Activated T-cell treated with anti-CD3 and anti-CD28 coated beads for 48 hours (primary cell): ENCODE measurements around the gene CLEC2L.

ENCODE experiments used
- DNase-seq: peaks from one replicate; pipeline ENCODE4 v3.0.0-alpha.2; 2020; ENCODE audit warnings: low read depth

The CLEC2L gene

DNA sequence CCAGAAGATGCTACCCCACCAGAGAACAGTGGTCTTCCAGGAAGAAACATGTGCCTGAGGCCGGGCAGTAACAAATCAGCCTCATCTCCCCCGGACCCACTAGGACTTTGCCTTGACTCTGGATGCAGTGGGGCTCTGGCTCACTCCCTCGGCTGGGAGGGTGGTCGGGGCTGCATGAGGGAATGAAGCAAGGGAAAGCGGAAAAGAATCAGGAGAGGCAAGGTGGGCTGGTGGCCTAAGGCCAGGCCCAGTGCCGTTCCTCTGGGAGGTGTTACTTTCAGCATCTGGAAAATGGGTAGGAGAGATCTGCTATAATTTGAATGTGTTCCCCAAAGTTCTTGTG lies 51.8 kb downstream of the CLEC2L start:
- no peak for DNase-seq

DNA sequence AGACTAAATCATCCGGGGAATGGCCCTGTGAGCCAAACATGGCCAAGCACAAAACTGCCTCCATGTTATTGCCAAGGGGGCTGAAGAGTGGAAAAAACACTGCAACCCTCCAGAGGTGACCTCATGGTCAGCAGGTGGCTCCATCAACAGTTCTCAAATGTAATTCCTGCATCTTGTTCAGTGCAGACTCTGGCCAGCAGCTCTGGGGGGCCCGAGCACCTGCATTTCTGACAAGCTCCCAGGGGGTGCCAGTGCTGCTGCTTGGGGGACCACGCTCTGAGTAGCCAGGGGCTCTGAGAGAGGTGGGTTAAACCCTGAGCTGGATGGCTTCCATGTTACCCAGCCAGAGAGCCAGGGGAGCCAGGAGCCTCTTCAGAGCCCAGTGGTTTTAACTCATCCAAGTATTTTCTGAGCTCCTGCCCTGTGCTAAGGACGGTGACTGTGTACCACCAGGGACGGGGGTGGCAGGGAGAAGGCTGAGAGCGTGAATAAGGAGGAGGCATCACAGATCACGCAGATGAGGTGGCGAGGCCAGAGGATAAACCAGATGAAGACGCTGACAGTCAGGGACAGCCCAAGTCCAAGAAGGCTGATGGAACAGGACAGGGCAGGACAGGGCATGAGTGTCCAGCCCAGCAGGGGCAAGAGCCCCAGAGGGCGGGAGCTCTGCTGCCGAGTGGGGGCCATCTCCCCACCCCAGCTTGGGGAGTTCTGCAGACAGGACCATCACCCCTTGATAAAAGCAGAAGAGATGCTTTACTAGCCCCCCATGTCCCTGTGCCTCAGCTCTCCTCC lies 52.9 kb downstream of the CLEC2L start:
- no peak for DNase-seq

- no peak for DNase-seq
Measured at GRCh38 chr7:139580435-139580834, 57.0 kb downstream of the CLEC2L start.

- DNase-seq = no peak
Measured at GRCh38 chr7:139582130-139582650, 58.7 kb downstream of the CLEC2L start.

DNA sequence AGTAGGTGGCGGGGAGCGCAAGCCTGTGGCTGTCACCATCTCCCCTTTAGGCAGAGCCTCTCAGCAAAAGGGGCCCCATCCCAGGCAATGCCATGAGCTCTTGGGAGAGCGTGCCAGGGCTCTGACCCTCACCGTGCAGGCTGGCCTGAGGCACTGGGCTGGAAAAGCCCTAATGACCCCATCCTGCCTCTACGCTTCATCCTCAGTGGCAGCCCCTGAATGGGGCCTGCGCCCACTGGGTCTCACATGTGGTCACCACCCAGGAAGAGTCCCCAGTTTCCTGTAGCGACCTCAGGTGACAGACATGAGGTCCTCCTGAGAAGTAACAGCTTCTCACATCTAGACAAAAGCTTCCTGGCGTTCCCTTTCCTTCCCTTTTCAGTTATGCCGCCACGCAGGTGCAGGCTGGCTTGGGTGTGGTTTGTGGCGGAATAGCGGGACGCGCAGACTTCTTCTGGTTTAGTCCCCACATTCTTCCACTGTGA lies 59.2 kb downstream of the CLEC2L start:
- DNase-seq = no peak

DNA sequence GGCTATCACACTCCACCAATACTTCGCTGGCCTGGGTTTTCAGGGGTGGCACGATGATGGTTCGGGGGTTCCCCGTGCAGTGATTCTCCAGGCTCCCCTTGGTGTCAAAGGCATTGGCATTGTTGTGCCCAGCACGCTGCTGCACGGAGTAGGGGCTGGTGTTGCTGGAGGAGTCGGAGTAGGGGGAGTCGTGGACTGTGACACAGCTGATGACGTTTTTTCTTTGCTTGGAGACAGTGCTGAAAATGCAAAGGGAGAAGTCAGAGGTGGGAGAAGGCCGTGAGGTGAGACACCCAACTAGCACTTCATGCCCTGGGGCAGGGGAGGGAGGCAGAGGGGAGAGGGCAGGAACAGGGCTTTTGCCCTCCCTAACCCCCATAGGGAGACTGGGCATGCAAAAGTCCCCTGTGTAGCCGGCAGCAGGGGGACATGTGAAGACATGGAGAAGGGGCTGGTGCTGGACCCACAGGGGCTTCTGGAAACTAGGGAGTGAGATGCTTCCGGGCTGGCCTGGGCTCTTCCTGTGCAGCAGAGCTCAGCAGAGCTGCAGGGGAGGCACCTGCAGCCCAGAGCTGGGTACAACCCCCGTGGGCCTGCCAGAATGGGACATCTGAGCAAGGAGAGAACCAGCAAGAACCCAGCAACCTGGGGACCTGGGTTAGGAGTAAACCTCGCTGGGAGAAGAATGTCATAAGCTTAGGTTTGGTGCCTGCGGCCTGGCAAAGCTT lies 60.5 kb downstream of the CLEC2L start:
- no peak for DNase-seq

DNA sequence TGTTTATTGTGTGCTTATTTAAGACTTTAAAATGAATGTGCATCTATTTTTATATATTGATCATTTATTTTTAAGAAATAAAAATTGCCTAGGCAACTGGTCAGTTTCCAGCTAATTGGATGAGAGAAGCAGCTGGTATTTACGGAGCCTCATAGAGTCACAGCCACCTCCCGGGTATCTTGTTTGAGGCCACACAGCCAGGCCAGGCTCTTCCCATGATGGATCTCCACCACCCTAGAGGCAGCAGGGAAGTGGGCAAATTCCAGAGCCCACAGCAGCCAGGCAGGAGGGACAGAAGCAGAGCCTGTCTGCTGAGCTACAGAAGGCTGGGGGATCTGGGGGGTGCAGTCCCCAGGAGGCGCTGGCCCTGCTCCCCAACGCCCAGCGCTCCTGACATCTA lies 61.6 kb downstream of the CLEC2L start:
- no peak for DNase-seq

DNA sequence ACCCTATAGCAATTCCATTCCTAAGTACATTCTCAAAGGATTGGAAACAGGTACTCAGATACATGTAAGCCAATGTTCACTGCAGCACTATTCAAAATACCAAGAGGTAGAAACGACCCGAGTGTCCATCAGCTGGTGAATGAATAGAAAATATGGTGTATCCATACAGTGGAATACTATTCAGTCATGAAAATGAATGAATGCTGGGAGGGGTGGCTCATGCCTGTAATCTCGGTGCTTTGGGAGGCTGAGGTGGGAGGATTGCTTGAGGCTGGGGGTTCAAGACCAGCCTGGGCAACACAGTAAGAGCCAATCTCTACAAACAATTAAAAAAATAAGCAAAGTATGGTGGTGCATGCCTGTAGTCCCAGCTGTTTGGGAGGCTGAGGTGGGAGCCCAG lies 62.8 kb downstream of the CLEC2L start:
- no peak for DNase-seq

DNA sequence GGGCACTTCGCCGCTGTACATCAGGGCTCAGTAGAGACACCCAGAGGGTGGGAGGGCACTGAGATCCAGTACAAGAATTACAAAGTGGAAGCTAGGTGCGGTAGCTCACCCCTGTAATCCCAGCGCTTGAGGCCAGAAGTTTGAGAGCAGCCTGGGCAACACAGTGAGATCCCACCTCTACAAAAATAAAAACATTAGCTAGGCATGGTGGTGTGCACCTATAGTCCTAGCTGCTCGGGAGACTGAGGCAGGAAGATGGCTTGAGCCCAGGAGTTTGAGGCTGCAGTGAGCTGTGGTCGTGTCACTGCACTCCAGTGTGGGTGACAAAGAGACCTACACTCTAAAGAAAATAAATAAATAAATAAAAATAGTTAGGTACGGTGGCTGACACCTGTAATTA lies 64.0 kb downstream of the CLEC2L start:
- no peak for DNase-seq

- DNase-seq = no peak
Measured at GRCh38 chr7:139588632-139589031, 65.1 kb downstream of the CLEC2L start.

GRCh38 chr7:139589474-139589873 lies 66.0 kb downstream of the CLEC2L start:
- DNase-seq = no peak

- DNase-seq = no peak
Measured at GRCh38 chr7:139591550-139592195, 68.2 kb downstream of the CLEC2L start.

DNA sequence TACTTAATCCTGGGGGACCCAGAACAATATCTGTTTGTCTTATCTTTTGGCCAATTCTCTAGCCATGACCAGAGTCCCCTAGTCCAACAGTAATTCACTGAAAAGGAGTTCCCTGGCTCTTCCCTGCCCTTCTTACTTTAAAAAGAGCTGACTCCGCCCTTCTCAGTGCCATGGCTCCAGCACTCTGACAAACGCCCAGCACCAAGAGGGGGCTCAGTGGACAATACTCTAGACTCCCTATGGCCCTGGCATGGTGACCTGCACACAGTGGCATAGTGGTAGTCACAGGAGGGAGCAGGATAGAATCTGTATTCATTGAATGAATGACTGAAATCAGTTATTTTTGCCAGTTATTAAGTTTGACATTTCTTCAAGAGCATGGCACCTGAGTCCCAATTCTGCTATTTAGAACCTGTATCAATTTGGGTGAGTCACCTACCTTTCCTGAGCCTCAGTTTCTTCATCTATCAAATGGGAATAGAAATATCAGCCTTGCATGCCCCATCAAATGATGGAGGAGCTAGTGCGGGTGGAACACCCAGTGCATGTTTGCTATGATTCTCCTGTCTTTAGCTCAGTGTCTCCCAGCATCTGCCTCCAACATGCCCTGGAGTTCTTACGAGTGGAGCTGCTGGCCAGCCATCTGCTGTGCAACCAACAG lies 69.4 kb downstream of the CLEC2L start:
- no peak for DNase-seq

DNA sequence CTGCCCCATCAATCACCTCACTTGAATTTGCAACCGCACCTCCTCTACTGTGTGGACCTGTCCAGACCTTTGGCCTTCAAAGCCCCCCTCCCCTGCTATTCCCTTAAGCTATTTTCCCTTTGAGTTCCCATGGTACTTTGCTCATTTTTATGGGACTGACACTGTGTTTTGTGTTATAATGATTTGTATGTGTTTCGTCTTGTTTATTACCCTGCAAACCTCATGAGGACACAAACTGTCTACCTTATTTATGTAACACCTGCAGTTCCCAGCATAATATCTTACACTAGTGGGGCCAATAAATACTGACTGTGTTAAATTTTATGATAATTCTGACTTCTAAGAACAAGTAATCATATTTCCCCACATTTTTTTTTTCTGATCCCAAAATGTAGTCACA lies 70.6 kb downstream of the CLEC2L start:
- no peak for DNase-seq
